PC-3 (cell line): ENCODE measurements around the gene EPB41L2. TPM values are rescaled to one million over a fixed set of nuclear protein-coding genes. Genes with fewer than 3 reads are reported as not detected.

Source experiments
- ATAC-seq: fragments of 200-7000 bp; cut with Tn5 transposase; 2 replicates; pipeline ENCODE4 v1.9.1; 2020; ENCODE audit warnings: mild to moderate bottlenecking, moderate library complexity
- BruUV-seq: library from RNA; stranded (reverse); fragments of 400-500 nt; replicated peaks from 2 replicates; lab custom pipeline; 2021; lab: Mats Ljungman, UMichigan
- CTCF ChIA-PET: fragments of 300-600 bp; sonication (Branson Sonifier 250); formaldehyde crosslinking; loops from one replicate; lab custom pipeline; 2022; ENCODE audit warnings: antibody characterized with exemption; lab: Charles Lee
- POLR2A ChIA-PET: fragments of 300-600 bp; sonication (Branson Sonifier 250); formaldehyde crosslinking; loops from one replicate; lab custom pipeline; 2022; ENCODE audit warnings: antibody characterized with exemption; ENCODE audit not compliant: unreplicated experiment; lab: Charles Lee
- DNase-seq: peaks from one replicate; pipeline ENCODE4 v3.0.0-alpha.2; 2015
- H2AFZ ChIP-seq: fragments of 300-600 bp; sonication (generic); 2 replicates; pipeline ENCODE4 v1.6.0; 2016; ENCODE audit warnings: antibody characterized with exemption, low read length
- H3F3A ChIP-seq: fragments of 300-600 bp; sonication (generic); one replicate; pipeline ENCODE4 v1.6.0; 2017; ENCODE audit warnings: antibody characterized with exemption, low read length, control low read depth, mild to moderate bottlenecking; ENCODE audit not compliant: unreplicated experiment
- H3K27ac ChIP-seq: fragments of 300-600 bp; sonication (generic); 2 replicates; pipeline ENCODE4 v1.5.1; 2016; ENCODE audit warnings: mild to moderate bottlenecking, low read length
- H3K27me3 ChIP-seq: fragments of 300-600 bp; sonication (generic); 2 replicates; pipeline ENCODE4 v1.6.1; 2016; ENCODE audit warnings: low read length, mixed read lengths
- H3K36me3 ChIP-seq: fragments of 300-600 bp; sonication (generic); 2 replicates; pipeline ENCODE4 v1.6.1; 2016; ENCODE audit warnings: low read depth, mixed run types, low read length, mixed read lengths
- H3K4me1 ChIP-seq: fragments of 300-600 bp; sonication (generic); 2 replicates; pipeline ENCODE4 v1.5.1; 2016; ENCODE audit warnings: low read length; ENCODE audit not compliant: insufficient read depth
- H3K4me2 ChIP-seq: fragments of 300-600 bp; sonication (generic); 2 replicates; pipeline ENCODE4 v1.6.0; 2016; ENCODE audit warnings: low read length
- H3K4me3 ChIP-seq: fragments of 300-600 bp; sonication (generic); 2 replicates; pipeline ENCODE4 v1.5.1; 2016; ENCODE audit warnings: mild to moderate bottlenecking, low read length, mixed read lengths
- H3K79me2 ChIP-seq: fragments of 300-600 bp; sonication (generic); 2 replicates; pipeline ENCODE4 v1.6.1; 2017; ENCODE audit warnings: low read length, mixed read lengths
- H3K9ac ChIP-seq: fragments of 300-600 bp; sonication (generic); 2 replicates; pipeline ENCODE4 v1.6.0; 2016; ENCODE audit warnings: mild to moderate bottlenecking, low read length
- H3K9me2 ChIP-seq: fragments of 300-600 bp; sonication (generic); replicated peaks from 2 replicates; pipeline ENCODE4 v1.6.1; 2016; ENCODE audit warnings: mixed run types, low read length, mixed read lengths
- H3K9me3 ChIP-seq: fragments of 300-600 bp; sonication (generic); 2 replicates; pipeline ENCODE4 v1.6.1; 2016; ENCODE audit warnings: low read length, mixed read lengths
- H4K20me1 ChIP-seq: fragments of 300-600 bp; sonication (generic); 2 replicates; pipeline ENCODE4 v1.6.1; 2016; ENCODE audit warnings: low read length, mixed read lengths
- EZH2 ChIP-seq: fragments of 300-600 bp; sonication (generic); IDR thresholded peaks from one replicate; pipeline ENCODE4 v1.6.1; 2017; ENCODE audit warnings: antibody characterized with exemption, mild to moderate bottlenecking, low read length; ENCODE audit not compliant: unreplicated experiment
- EZH2phosphoT487 ChIP-seq: fragments of 300-600 bp; sonication (generic); IDR thresholded peaks from 2 replicates; pipeline ENCODE4 v1.6.1; 2018; ENCODE audit warnings: mild to moderate bottlenecking, antibody characterized with exemption, low read length, borderline replicate concordance
- intact Hi-C: fragments of 100-400 bp; cut with micrococcal nuclease; formaldehyde crosslinking; loops from 2 replicates; pipeline ENCODE4 v1.9.0; 2023
- total RNA-seq: library from RNA; depleted of rRNA; stranded (reverse); fragments of >200 nt; gene quantifications from 2 replicates; pipeline ENCODE4 v1.2.3, GENCODE V29; 2014
- TF ChIP-seq, protein P1 (sequence below): fragments of 300-600 bp; sonication (generic); conservative IDR thresholded peaks from 2 replicates; pipeline ENCODE4 v1.5.1; 2017; ENCODE audit warnings: antibody characterized with exemption, low read depth, mild to moderate bottlenecking, low read length

EPB41L2 gene
- total RNA-seq, 1 experiment from 2014 or later: 26.9 TPM

DNA sequence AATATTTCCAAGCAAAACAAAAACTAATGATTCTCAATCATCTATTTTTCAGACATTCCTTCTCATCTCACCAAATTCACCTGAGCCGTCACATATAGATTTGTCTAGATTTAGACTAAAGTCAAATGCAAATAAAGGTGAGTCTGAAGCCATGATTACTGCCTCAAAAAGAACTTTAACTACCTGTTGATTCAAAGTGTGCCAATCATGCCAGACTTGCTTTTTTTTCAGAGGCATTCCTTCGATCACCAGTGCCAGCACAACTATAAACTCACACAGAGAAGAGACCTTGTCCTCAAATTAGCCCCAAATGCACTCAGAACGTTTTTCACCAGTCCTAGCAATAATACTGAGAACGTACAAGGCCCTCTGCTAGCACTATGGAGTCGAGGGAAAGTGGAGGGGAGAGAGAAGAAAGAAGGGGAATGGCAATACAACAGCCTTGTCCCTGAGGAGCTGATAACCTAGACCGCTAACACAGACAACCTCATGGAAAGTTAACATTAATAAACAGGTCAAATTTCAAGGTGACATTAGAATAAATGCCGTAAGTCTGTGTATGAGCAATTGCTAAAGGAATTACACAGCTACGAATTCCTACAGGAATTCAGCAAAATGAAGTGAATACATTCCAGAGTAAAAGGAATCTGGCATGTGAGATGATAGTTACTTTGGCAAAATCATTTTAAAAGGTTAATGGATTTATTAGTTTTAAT is 60.9 kb downstream of the EPB41L2 start:
- no peaks in the 10 kb centered on the region for H3F3A ChIP-seq
- H3K9me3 ChIP-seq: no peaks in the 10 kb centered on the region
- DNase-seq (no peak), ATAC-seq (no peak)
- intact Hi-C loops: no loop called here
- CTCF ChIA-PET: no interaction called here
- no peaks in the 10 kb centered on the region for H4K20me1 ChIP-seq
- TF ChIP-seq, protein P1, sequence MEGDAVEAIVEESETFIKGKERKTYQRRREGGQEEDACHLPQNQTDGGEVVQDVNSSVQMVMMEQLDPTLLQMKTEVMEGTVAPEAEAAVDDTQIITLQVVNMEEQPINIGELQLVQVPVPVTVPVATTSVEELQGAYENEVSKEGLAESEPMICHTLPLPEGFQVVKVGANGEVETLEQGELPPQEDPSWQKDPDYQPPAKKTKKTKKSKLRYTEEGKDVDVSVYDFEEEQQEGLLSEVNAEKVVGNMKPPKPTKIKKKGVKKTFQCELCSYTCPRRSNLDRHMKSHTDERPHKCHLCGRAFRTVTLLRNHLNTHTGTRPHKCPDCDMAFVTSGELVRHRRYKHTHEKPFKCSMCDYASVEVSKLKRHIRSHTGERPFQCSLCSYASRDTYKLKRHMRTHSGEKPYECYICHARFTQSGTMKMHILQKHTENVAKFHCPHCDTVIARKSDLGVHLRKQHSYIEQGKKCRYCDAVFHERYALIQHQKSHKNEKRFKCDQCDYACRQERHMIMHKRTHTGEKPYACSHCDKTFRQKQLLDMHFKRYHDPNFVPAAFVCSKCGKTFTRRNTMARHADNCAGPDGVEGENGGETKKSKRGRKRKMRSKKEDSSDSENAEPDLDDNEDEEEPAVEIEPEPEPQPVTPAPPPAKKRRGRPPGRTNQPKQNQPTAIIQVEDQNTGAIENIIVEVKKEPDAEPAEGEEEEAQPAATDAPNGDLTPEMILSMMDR: no peak
- TF ChIP-seq EZH2phosphoT487 (no peak), EZH2 (no peak)
- no peak overlapping the region for H3K27ac ChIP-seq
- H3K4me1 ChIP-seq: peaks cover 5% of the 10 kb centered on the region; the same call in 1 of the 2 replicates
- no TSS peak for BruUV-seq
- no peak overlapping the region for H2AFZ ChIP-seq
- H3K4me2 ChIP-seq: no peak overlapping the region
- no peak overlapping the region for H3K9ac ChIP-seq
- H3K9me2 ChIP-seq: no peaks in the 10 kb centered on the region
- no peak overlapping the region for H3K4me3 ChIP-seq
- H3K79me2 ChIP-seq: peaks cover 68% of the 10 kb centered on the region
- H3K27me3 ChIP-seq: no peaks in the 10 kb centered on the region
- POLR2A ChIA-PET: no interaction called here
- H3K36me3 ChIP-seq: no peaks in the 10 kb centered on the region; the same call in 1 of the 2 replicates

DNA sequence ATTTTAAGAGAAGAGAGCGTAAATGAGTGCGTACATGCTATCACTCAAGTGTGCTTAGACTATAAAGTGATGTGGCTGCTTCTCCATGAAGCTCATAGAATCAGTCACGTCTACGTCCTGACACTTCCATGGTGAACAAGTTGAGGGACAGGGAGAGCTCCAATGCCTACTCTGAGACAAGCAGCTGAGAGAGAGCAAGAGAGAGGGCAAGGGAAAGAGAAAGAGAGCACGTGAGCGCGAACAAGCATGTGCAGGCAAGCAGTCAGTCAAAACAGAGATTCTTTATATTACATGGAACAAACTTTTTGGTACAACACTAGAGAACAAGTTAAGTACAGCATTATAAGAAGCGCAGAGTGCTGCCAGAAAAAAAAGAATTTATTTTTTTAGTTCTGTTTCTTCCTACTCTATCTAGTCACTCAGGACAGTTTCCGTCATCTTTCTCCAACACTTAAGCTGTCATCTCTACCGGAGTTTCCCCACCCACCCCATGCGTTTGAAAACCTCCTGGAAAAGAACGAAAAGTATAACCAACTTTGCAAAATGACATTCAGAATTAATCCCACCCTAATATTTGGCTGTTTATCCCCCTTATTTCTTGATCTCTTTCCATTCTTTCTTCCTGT is 61.8 kb downstream of the EPB41L2 start:
- no peaks in the 10 kb centered on the region for H3K9me3 ChIP-seq
- H3K9me2 ChIP-seq: no peaks in the 10 kb centered on the region
- H2AFZ ChIP-seq: no peak overlapping the region
- intact Hi-C loops: no loop called here
- H3F3A ChIP-seq: no peaks in the 10 kb centered on the region
- no peaks in the 10 kb centered on the region for H3K36me3 ChIP-seq
- peaks cover 13% of the 10 kb centered on the region for H3K4me1 ChIP-seq
- ATAC-seq (no peak), DNase-seq (no peak)
- TF ChIP-seq EZH2phosphoT487 (no peak), EZH2 (no peak)
- TF ChIP-seq, protein P1: no peak
- no peak overlapping the region for H3K4me2 ChIP-seq
- no peaks in the 10 kb centered on the region for H3K27me3 ChIP-seq
- H3K9ac ChIP-seq: no peak overlapping the region
- H3K27ac ChIP-seq: no peak overlapping the region
- BruUV-seq: no TSS peak
- ChIA-PET CTCF (no interaction called here), POLR2A (no interaction called here)
- no peaks in the 10 kb centered on the region for H4K20me1 ChIP-seq
- peaks cover 72% of the 10 kb centered on the region for H3K79me2 ChIP-seq
- H3K4me3 ChIP-seq: no peak overlapping the region

- Histone ChIP-seq H3F3A (no peaks in the 10 kb centered on the region), H3K27me3 (no peaks in the 10 kb centered on the region), H3K27ac (no peak overlapping the region), H3K9me2 (no peaks in the 10 kb centered on the region), H3K4me3 (no peak overlapping the region), H3K36me3 (no peaks in the 10 kb centered on the region), H3K4me1 (peaks cover 20% of the 10 kb centered on the region), H4K20me1 (no peaks in the 10 kb centered on the region), H3K4me2 (no peak overlapping the region), H3K9ac (no peak overlapping the region), H2AFZ (no peak overlapping the region), H3K9me3 (no peaks in the 10 kb centered on the region), H3K79me2 (peaks cover 72% of the 10 kb centered on the region)
- CTCF ChIA-PET: no interaction called here
- no peak for ATAC-seq
- TF ChIP-seq EZH2phosphoT487 (no peak), EZH2 (no peak)
- TF ChIP-seq, protein P1: no peak
- DNase-seq: no peak
- POLR2A ChIA-PET: no interaction called here
- BruUV-seq: no TSS peak
- intact Hi-C loops: no loop called here
Measured at GRCh38 chr6:131000544-131000943, 62.5 kb downstream of the EPB41L2 start.
